ENCODE results near the gene KRT79. TPM values are rescaled to one million over a fixed set of nuclear protein-coding genes. Genes with fewer than 3 reads are reported as not detected.

The KRT79 gene
- total and polyA plus RNA-seq, 2 donors (not counting 1 experiment from before 2014, with no cell fraction given) = not detected

GRCh38 chr12:52865090-52865944 lies 31.2 kb upstream of the KRT79 start:
- H4K20me1 ChIP-seq (ENCODE audit: control insufficient read depth, extremely low read depth, insufficient read depth, low read length) = no peaks in the 10 kb centered on the region
- H3K4me1 ChIP-seq (ENCODE audit: control insufficient read depth, extremely low read depth, insufficient read depth, low read length) = peaks cover under 1% of the 10 kb centered on the region
- no peak overlapping the region for H3K27ac ChIP-seq (ENCODE audit: insufficient read depth, low read length)
- H3K4me3 ChIP-seq (replicated peaks in 1 of 4; ENCODE audit: control extremely low read depth in 1 of 4, insufficient read depth in 1 of 4, low read depth in 3 of 4, low read length in 4 of 4) = no peak overlapping the region
- H3K36me3 ChIP-seq (ENCODE audit: control insufficient read depth, insufficient read depth, low read length) = no peaks in the 10 kb centered on the region
- no peaks in the 10 kb centered on the region for H3K9me3 ChIP-seq (ENCODE audit: control insufficient read depth, insufficient read depth, low read depth, low read length)
- H3K79me2 ChIP-seq (ENCODE audit: control insufficient read depth, insufficient read depth, low read length) = no peaks in the 10 kb centered on the region
- H3K27me3 ChIP-seq (ENCODE audit: control insufficient read depth, insufficient read depth, low read length) = no peaks in the 10 kb centered on the region
- H2AFZ ChIP-seq (ENCODE audit: low read length) = no peak overlapping the region
- no peak overlapping the region for H3K4me2 ChIP-seq (ENCODE audit: extremely low read depth, insufficient read depth, low read length)
- no peak overlapping the region for H3K9ac ChIP-seq (ENCODE audit: insufficient read depth, low read length)
- TF ChIP-seq EZH2 (IDR thresholded peaks at IDR 0.05; ENCODE audit: low read length, missing control alignments) (no peak), CTCF (conservative IDR thresholded peaks at IDR 0.05 in 1 of 2, IDR thresholded peaks at IDR 0.05 in 1 of 2; ENCODE audit: low read depth in 1 of 2, low read length in 2 of 2) (peak; percentile 87 to 94)
- DNase-seq (ENCODE audit: low read depth in 2 of 2) = peak; percentile 59 to 73

- H2AFZ ChIP-seq (ENCODE audit: low read length) = no peak overlapping the region
- H3K9me3 ChIP-seq (ENCODE audit: control insufficient read depth, insufficient read depth, low read depth, low read length) = no peaks in the 10 kb centered on the region
- H3K27me3 ChIP-seq (ENCODE audit: control insufficient read depth, insufficient read depth, low read length) = no peaks in the 10 kb centered on the region
- H3K36me3 ChIP-seq (ENCODE audit: control insufficient read depth, insufficient read depth, low read length) = no peaks in the 10 kb centered on the region
- no peaks in the 10 kb centered on the region for H4K20me1 ChIP-seq (ENCODE audit: control insufficient read depth, extremely low read depth, insufficient read depth, low read length)
- H3K4me3 ChIP-seq (replicated peaks in 1 of 4; ENCODE audit: control extremely low read depth in 1 of 4, insufficient read depth in 1 of 4, low read depth in 3 of 4, low read length in 4 of 4) = no peak overlapping the region
- no peak for DNase-seq (ENCODE audit: low read depth in 2 of 2)
- H3K79me2 ChIP-seq (ENCODE audit: control insufficient read depth, insufficient read depth, low read length) = no peaks in the 10 kb centered on the region
- TF ChIP-seq CTCF (conservative IDR thresholded peaks at IDR 0.05 in 1 of 2, IDR thresholded peaks at IDR 0.05 in 1 of 2; ENCODE audit: low read depth in 1 of 2, low read length in 2 of 2) (no peak), EZH2 (IDR thresholded peaks at IDR 0.05; ENCODE audit: low read length, missing control alignments) (no peak)
- no peak overlapping the region for H3K9ac ChIP-seq (ENCODE audit: insufficient read depth, low read length)
- H3K27ac ChIP-seq (ENCODE audit: insufficient read depth, low read length) = no peak overlapping the region
- no peaks in the 10 kb centered on the region for H3K4me1 ChIP-seq (ENCODE audit: control insufficient read depth, extremely low read depth, insufficient read depth, low read length)
- H3K4me2 ChIP-seq (ENCODE audit: extremely low read depth, insufficient read depth, low read length) = no peak overlapping the region
These were observed 27.9 kb upstream of the KRT79 start for GRCh38 chr12:52862023-52862422.

- no peak for DNase-seq (ENCODE audit: low read depth in 2 of 2)
- Histone ChIP-seq H4K20me1 (ENCODE audit: control insufficient read depth, extremely low read depth, insufficient read depth, low read length) (no peaks in the 10 kb centered on the region), H3K4me2 (ENCODE audit: extremely low read depth, insufficient read depth, low read length) (no peak overlapping the region), H3K4me3 (replicated peaks in 1 of 4; ENCODE audit: control extremely low read depth in 1 of 4, insufficient read depth in 1 of 4, low read depth in 3 of 4, low read length in 4 of 4) (no peak overlapping the region), H2AFZ (ENCODE audit: low read length) (no peak overlapping the region), H3K4me1 (ENCODE audit: control insufficient read depth, extremely low read depth, insufficient read depth, low read length) (no peaks in the 10 kb centered on the region), H3K79me2 (ENCODE audit: control insufficient read depth, insufficient read depth, low read length) (no peaks in the 10 kb centered on the region), H3K9ac (ENCODE audit: insufficient read depth, low read length) (no peak overlapping the region), H3K27me3 (ENCODE audit: control insufficient read depth, insufficient read depth, low read length) (no peaks in the 10 kb centered on the region), H3K9me3 (ENCODE audit: control insufficient read depth, insufficient read depth, low read depth, low read length) (no peaks in the 10 kb centered on the region), H3K36me3 (ENCODE audit: control insufficient read depth, insufficient read depth, low read length) (no peaks in the 10 kb centered on the region), H3K27ac (ENCODE audit: insufficient read depth, low read length) (no peak overlapping the region)
- no peak for TF ChIP-seq EZH2 (IDR thresholded peaks at IDR 0.05; ENCODE audit: low read length, missing control alignments)
- no peak for TF ChIP-seq CTCF (conservative IDR thresholded peaks at IDR 0.05 in 1 of 2, IDR thresholded peaks at IDR 0.05 in 1 of 2; ENCODE audit: low read depth in 1 of 2, low read length in 2 of 2)
These were observed 27.4 kb upstream of the KRT79 start for GRCh38 chr12:52861511-52861910.

Data from fibroblast of lung (primary cell).